HPDE6-E6E7 (cell line): ENCODE data around the gene PTPRU.

ENCODE experiments used
- DNase-seq: peaks from one replicate; pipeline ENCODE4 v3.0.0; 2011; ENCODE audit warnings: missing footprints; ENCODE audit errors: extremely low spot score

PTPRU gene

GRCh38 chr1:29364101-29364678 is 127.9 kb downstream of the PTPRU start:
- no peak for DNase-seq

GRCh38 chr1:29365906-29366670 is 129.8 kb downstream of the PTPRU start:
- no peak for DNase-seq

DNA sequence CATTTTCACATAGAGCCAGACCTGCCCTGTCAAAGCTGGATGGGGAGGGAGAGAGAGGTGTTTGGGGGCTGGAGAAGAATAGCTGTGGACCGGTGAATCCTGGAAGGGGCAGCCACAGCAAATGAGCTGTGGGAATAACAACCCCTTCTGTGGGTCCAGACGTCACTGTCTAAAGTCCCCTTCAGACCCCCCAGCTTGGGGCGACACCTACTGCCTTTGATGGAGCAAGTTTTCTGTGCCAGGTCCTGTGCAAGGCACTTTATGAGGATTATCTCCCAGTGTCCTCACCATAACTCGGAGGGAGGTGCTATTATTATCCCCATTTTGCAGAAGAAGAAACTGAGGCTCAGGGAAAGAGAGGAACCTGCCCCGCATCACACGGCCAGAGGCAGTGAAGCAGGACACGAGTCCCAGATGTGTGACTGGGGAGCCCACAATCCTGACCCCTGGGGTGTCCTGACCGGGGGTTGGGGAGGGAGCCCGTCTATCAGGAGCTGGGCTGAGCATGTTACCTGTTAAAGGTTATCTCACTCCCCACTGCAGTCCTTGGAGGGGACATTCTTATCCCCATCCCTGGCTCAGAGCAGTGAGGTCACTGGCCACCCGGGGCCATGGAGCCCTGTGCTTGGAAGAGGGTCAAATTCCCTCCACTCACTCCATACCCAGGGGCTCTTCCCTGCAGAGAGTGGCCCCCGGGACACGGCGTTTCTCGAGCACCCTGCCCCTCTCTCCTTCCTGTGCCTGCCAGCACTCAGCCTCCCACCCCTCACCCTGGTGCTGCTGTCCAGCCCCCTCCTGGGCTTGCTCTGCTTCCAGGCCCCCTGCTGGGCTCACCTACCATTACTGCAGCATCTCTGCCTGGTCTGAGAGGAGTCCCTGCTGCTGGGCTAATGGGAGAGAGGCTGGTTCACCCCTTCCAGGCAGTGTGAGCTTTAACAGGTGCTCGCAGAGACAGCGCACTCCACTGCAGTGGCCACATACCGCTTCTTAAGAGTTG is 132.9 kb downstream of the PTPRU start:
- no peak for DNase-seq

DNA sequence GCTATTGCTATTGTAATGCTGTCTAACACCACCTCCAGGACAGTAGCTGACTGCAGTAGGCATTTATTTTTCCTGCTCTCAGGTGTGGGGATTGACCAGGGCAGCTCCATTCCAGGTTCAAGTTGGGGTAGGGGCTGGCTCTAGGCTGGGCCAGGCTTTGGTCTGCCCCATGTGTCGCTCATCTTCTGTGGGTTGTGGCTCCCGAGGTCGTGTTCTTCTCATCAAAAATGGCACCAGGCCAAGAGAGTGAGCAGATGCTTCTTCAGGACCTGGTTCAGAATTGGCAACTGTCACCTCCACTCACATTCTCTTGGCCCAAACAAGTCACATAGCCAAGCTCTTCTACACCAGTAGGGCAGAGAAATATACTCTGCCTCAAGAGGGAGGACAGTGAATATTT is 133.7 kb downstream of the PTPRU start:
- DNase-seq, result no peak

DNA sequence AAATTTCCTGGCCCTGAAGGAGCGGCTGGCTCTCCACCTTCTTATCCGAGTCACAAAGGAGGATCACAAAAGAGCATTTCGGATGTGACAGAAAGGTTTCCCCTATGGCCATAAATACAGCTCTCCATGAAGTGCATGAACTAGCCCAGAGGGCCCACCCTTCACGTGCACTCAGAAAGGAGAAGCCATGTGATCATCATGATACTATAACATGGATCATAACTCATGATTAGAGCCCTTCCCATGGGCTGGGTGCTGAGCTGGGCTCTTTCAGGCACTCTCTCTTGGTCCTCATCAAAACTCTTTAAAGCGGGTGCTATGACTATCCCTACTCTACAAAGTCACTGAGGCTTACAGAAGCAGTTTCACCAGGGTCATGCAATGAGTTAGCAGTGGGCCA is 135.0 kb downstream of the PTPRU start:
- DNase-seq, result no peak

DNA sequence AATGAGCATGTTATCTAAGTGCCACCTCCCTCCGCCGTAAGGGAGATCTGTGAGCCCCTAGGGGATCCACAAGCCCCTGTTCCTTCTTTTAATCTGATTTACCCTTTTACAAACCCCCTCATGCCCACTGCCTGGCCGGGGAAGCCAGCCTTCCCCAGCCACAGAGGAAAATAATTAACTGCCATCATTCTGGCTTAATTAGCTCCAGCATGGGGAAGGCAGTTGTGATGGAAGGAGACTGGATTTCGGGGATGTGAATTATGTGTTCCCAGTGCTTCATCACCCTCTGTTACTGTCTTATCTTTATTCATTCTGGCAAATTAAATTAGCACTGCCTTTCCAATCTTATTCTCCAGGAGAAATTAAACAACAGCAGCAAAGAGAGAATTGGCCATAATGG is 135.8 kb downstream of the PTPRU start:
- no peak for DNase-seq
